HG02981 (cell line): ENCODE results near the gene KCNJ10.

Source experiments
- ATAC-seq: cut with Tn5 transposase; IDR thresholded peaks from one replicate; pipeline ENCODE4 v1.9.1; 2021; ENCODE audit warnings: mild to moderate bottlenecking, moderate library complexity; ENCODE audit not compliant: unreplicated experiment

Gene KCNJ10

GRCh38 chr1:160084771-160085321 lies 14.9 kb upstream of the KCNJ10 start:
- ATAC-seq = no peak

DNA sequence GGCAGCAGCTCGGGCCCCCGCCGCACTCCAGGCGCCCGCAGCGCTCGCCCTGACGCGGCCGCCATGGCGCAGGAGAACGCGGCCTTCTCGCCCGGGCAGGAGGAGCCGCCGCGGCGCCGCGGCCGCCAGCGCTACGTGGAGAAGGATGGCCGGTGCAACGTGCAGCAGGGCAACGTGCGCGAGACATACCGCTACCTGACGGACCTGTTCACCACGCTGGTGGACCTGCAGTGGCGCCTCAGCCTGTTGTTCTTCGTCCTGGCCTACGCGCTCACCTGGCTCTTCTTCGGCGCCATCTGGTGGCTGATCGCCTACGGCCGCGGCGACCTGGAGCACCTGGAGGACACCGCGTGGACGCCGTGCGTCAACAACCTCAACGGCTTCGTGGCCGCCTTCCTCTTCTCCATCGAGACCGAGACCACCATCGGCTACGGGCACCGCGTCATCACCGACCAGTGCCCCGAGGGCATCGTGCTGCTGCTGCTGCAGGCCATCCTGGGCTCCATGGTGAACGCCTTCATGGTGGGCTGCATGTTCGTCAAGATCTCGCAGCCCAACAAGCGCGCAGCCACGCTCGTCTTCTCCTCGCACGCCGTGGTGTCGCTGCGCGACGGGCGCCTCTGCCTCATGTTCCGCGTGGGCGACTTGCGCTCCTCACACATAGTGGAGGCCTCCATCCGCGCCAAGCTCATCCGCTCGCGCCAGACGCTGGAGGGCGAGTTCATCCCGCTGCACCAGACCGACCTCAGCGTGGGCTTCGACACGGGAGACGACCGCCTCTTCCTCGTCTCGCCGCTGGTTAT lies 14.2 kb upstream of the KCNJ10 start:
- no peak for ATAC-seq

GRCh38 chr1:160082926-160083325 lies 13.0 kb upstream of the KCNJ10 start:
- no peak for ATAC-seq

DNA sequence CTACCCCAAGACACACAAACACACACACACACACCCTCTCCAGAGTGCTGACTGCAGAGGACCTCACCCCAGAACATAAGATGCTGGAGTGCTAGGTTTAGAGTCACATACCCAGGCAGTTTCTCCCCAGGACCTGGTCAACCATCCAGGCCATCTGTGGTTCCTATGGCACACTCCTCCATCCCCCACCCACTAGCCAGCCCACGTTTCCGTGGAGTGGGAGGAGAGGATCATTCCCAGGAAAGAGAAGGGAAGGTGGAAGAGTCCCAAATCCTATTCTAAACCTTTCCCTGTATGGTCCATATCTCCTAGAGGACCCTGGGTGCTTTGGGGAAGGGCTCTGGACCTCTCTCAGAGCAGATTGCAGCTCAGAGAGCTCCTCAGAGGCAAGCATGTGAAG lies 12.5 kb upstream of the KCNJ10 start:
- no peak for ATAC-seq

- no peak for ATAC-seq
Observed at GRCh38 chr1:160081261-160081936, 11.4 kb upstream of the KCNJ10 start, which contains the start of gene KCNJ9. Gene KCNJ9 (plus strand): TSS chr1:160081538. CDS start chr1:160084031, 2,493 bp downstream.

DNA sequence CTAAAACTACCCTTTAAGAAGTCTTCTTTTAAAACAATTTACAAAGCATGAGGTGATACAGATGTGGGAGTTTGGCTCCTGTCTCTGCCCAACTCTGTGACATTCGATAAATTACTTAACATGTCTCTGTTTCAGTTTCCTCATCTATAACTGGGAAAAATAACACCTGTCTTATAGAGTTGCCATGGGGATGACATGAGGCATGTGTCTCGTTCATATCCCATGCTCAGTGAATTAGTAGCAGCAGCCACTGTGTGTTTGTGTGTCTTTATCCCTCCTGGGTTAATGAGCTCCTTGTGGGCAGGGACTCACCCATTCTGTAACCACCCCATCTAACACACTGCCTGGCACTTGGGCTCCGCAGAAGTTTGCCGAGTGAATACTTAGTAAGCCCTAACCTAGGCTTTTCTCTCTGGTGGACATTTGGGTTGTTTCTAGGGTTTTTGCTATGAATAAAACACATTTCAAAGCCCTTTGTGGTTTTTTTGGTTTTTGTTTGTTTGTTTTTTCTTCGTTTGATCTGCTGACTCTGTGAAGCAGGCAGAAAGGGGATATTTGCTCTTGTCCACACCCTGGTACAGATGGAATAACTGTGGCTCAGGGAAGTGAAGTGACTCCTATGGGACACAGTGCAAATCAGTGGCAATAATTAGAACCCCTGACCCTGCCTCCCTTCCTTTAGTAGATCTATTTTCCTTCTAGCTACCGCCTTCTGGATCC lies 10.6 kb upstream of the KCNJ10 start:
- no peak for ATAC-seq

DNA sequence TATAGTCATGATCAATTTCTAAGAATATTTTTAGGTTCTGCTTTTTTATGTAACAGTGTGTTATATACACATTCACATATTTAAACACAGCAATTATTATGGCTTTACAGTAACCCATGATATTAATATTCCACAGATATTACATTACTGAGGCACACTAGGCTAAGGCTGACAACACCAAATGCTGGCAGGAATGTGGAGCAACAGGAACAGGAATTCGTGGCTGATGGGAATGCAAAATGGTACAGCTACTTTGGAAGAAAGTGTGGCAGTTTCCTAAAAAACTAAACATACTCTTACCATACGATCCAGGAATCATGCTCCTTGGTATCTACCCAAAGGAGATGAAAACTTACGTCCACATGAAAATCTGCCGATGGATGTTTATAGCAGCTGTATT lies 9.5 kb upstream of the KCNJ10 start:
- no peak for ATAC-seq

DNA sequence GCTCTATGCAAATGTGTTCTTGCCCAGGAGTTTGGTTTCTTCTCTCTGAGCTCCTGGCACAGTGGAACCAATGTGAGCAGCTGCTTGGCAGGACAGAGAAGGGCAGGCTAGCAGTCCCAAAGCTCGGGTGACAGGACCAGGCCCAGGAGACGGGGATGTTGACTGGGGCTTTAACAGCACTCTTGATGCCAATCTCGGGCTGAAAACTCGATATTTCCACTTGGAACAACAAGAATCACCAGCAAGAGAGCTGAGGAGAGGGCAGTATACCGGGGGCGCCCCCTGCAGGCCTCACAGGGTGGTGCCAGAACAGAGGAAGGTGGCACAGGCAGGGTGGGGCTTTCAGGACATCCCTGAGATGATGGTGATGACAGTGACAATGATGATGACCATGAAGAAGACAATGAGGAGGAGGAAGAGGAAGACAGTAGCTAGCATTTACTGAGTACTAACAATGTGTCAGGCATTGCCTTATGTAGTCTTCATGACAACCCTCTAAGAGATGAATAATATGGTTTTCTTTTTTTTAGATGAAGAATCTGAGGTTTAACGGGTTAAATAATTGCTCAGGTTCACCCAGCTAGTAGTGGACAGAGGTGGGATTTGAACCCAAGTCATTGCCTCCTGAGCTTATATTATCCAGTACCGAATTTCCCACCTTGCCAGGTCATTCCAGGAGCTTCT lies 8.7 kb upstream of the KCNJ10 start:
- ATAC-seq = peak; percentile 80

GRCh38 chr1:160077486-160077885 lies 7.5 kb upstream of the KCNJ10 start:
- ATAC-seq = no peak

DNA sequence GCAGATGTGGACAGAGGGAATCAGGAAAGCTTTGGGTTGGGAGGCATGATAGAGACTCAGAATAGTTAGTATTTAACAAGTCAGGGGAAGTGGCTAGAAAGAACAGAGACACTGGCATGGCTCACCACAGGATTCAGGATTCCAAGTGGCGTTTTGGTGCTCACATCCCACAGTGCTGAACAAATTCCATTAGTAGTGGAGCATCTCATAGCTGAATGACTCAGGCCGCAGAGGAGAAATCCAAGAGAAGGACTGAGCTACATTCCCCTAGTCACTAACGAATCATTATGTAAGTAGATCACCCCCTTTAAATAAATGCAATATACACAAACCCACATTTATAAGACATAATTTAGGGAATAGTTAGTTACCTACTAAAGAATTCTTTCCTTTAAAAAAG lies 6.3 kb upstream of the KCNJ10 start:
- ATAC-seq = no peak

DNA sequence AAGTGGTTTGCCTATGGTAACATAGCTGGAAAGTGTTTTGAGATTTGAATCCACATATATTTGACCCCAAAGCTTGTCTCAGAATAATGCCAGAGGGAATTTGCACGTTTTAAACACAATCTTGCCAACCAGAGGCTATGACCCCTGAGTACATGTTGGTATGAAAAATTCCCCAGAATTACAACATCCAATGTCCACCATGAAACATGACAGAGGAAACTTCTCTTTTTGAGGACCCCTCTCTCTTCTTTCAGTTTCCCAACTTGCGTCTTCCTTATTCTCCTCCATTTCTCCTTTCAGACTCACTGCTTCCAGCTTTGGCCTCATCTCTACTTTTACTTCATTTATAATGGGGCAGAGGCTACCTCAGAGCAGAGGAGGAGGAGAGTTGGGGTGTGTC lies 5.9 kb upstream of the KCNJ10 start:
- ATAC-seq = no peak

- ATAC-seq = no peak
Observed at GRCh38 chr1:160074865-160075264, 4.9 kb upstream of the KCNJ10 start.

DNA sequence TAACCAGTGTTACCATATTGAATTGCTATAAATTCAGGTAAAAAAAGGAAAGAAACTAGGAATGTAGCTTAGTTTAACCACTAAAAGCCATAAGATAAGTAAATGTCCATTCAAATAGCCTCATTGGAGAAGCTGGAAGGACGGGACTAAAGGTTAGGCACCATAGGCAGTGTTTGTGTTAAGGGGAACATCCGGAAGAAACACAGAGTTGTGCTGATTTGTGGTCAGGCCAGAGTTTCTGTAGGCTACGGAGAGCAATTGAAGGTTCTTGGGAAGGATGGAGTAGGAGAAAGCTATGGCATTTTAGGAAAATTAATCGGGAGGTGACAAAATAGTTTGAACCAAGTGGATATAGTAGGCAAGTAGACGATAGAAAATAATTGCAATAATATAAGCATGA lies 1.3 kb upstream of the KCNJ10 start:
- no peak for ATAC-seq

- no peak for ATAC-seq
Observed at GRCh38 chr1:160070243-160071163, 543 bp upstream of the KCNJ10 start.

- ATAC-seq = no peak
Observed at GRCh38 chr1:160068225-160068624, 1.7 kb downstream of the KCNJ10 start.

DNA sequence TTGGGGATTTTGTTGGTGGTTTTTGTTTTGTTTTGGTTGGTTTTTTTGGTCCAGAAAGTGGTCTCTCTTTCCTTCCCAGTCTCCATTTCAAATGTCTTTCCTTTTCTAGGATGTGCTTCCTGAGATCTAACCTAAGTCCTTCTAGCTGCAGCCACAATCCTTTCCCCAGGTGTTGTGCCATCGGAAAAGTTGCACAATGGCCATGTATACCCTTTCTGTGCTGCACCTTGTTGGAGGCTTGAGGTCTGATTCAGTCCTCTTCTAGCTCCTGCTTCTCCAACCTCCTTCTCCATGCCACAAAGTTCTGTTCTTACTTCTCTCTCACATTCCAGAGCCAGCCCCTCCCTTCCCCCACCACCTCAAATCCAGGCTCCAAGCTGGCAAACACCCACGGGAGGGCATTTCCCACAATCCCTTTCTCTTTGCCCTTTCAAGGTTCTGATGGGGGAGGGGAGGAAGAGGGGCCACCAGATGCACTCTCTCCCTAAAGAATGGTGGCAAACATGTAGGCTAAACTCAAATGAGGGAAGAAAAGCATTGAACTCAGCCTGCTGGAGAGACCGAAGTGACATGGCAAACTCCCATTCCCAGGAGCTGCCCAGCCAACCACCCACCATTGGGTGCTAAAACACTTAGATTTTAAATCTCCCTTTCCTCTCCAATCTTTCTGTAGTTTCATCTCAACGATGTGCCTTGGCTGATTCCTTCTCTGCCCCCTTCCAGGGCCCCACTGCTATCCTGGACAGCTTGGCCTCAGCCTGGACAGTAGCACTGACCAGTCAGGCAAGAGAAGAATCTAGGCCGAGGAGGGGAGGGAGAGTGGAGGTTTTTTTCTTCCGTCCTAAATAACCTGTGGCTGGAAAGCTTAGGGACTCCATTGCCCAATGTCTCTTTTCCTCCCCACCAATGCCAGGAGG lies 2.9 kb downstream of the KCNJ10 start:
- no peak for ATAC-seq

GRCh38 chr1:160064746-160065145 lies 5.2 kb downstream of the KCNJ10 start:
- no peak for ATAC-seq

DNA sequence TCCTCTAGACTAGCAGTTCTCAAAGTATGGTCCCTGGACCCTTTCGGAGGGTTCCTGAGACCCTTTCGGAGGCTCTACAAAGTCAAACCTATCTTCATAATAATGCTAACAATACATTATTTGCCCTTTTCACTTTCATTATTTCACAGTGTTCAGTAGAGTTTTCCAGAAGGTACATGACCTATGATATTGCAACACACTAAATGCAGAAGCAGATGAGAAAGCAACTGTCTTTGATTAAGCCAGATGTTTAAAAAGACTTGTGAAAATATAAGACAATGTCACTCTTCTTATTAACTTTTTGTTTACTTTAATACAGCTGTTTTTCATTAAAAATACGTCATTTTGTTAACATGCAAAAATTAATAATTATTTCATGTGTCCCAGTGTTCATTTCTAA lies 5.8 kb downstream of the KCNJ10 start:
- ATAC-seq = no peak

GRCh38 chr1:160063176-160063575 lies 6.8 kb downstream of the KCNJ10 start:
- ATAC-seq = no peak
